ENCODE measurements around the gene PXDN. TPM values are rescaled to one million over a fixed set of nuclear protein-coding genes. Genes with fewer than 3 reads are reported as not detected.
A peak's percentile ranks its signal among the peaks of the same experiment; 100 is the strongest.

PXDN gene
- total and polyA plus RNA-seq, 2 of the 4 experiments (the other 2 are of a cell fraction), result 153 to 332 TPM

DNA sequence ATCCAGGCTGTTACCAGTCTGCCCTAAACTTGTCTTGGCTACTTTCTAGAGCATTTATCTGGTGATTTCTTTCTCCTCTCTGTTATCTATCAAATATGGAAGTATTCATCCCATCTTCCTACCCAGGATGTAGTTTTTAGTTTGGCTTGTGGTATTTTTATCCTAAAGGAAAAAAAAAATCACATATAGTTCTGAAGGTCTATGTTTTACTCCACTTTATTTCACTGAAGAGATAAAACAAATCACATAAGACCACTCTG lies 62.2 kb downstream of the PXDN start:
- TF ChIP-seq CHD1 (IDR thresholded peaks at IDR 0.05; ENCODE audit: low read depth, low read length), result no peak
- TF ChIP-seq MAFK (IDR thresholded peaks at IDR 0.05; ENCODE audit: low read depth, low read length), result no peak
- no peak for TF ChIP-seq CEBPB (IDR thresholded peaks at IDR 0.05; ENCODE audit: low read depth, low read length)
- Histone ChIP-seq H2AK5ac (ENCODE audit: low read depth, low read length) (no peak overlapping the region), H4K20me1 (ENCODE audit: insufficient read depth, low read length) (peaks cover 22% of the 10 kb centered on the region), H2BK120ac (ENCODE audit: low read depth, low read length) (no peak overlapping the region), H3K4me2 (ENCODE audit: low read depth, low read length) (no peak overlapping the region), H2AK9ac (replicated peaks; ENCODE audit: low read depth, low read length, poor library complexity) (no peak overlapping the region), H4K5ac (ENCODE audit: low read depth, low read length) (no peak overlapping the region), H3K4me3 (ENCODE audit: insufficient read depth, low read depth, low read length) (no peak overlapping the region), H3K9ac (ENCODE audit: low read depth, low read length) (no peak overlapping the region), H3K4me1 (ENCODE audit: control insufficient read depth, insufficient read depth, low read length) (peaks cover 15% of the 10 kb centered on the region), H3K27ac (ENCODE audit: insufficient read depth, low read length) (no peak overlapping the region), H3K14ac (replicated peaks; ENCODE audit: low read depth, low read length) (no peak overlapping the region), H3K4ac (ENCODE audit: low read depth, low read length) (no peak overlapping the region), H2BK15ac (ENCODE audit: low read depth, low read length) (no peak overlapping the region), H2BK20ac (ENCODE audit: low read depth, low read length) (no peak overlapping the region), H2BK5ac (ENCODE audit: low read depth, low read length, poor library complexity, severe bottlenecking) (no peak overlapping the region), H3K56ac (ENCODE audit: extremely low read depth, insufficient read depth, low read length) (no peak overlapping the region), H4K91ac (ENCODE audit: insufficient read depth, low read depth, low read length) (no peak overlapping the region), H4K8ac (ENCODE audit: low read depth in 2 of 2, low read length in 2 of 2) (no peak overlapping the region), H3K18ac (ENCODE audit: low read depth, low read length) (no peak overlapping the region), H3K9me1 (ENCODE audit: insufficient read depth, low read length) (peaks cover 24% of the 10 kb centered on the region), H2AFZ (replicated peaks; ENCODE audit: low read length, poor library complexity) (no peak overlapping the region), H3K36me3 (ENCODE audit: control insufficient read depth, insufficient read depth, low read length) (peaks cover 79% of the 10 kb centered on the region), H3K27me3 (ENCODE audit: control insufficient read depth, insufficient read depth, low read length) (no peaks in the 10 kb centered on the region), H3K9me3 (ENCODE audit: control insufficient read depth, insufficient read depth, low read length) (no peaks in the 10 kb centered on the region), H3K23ac (ENCODE audit: low read depth, low read length) (0 out of 2 replicates have a peak overlapping the region, but pooled peaks have one; percentile 7), H3K79me1 (ENCODE audit: low read depth in 1 of 2, low read length in 2 of 2) (peaks cover 35 to 82% of the 10 kb centered on the region in 2 experiments; a peak in 3 of 4 replicates)
- POLR2A ChIA-PET (ENCODE audit: unreplicated experiment), result no interaction called here
- DNase-seq (no peak), ATAC-seq (ENCODE audit: low read depth) (no peak)
- in situ Hi-C loops (cut with MboI; ENCODE audit: low sequenced_read_pairs), result no loop called here
- BruUV-seq (replicated peaks), result no TSS peak
- dilution Hi-C loops (cut with HindIII; ENCODE audit: low sequenced_read_pairs, unreplicated experiment), result no loop called here
- intact Hi-C loops (cut with micrococcal nuclease), result no loop called here
- CTCF ChIA-PET, result no interaction called here
